GM18502 (cell line): ENCODE results near the gene ATP7B.
"Not testable (repeated sequence)": the region's sequence is repeated elsewhere in the genome, so short reads cannot be mapped to it uniquely, and the experiment has no call there.

Source experiments
- ATAC-seq: cut with Tn5 transposase; IDR thresholded peaks from one replicate; pipeline ENCODE4 v1.9.1; 2021; ENCODE audit warnings: mild to moderate bottlenecking; ENCODE audit not compliant: unreplicated experiment, poor library complexity

The ATP7B gene

DNA sequence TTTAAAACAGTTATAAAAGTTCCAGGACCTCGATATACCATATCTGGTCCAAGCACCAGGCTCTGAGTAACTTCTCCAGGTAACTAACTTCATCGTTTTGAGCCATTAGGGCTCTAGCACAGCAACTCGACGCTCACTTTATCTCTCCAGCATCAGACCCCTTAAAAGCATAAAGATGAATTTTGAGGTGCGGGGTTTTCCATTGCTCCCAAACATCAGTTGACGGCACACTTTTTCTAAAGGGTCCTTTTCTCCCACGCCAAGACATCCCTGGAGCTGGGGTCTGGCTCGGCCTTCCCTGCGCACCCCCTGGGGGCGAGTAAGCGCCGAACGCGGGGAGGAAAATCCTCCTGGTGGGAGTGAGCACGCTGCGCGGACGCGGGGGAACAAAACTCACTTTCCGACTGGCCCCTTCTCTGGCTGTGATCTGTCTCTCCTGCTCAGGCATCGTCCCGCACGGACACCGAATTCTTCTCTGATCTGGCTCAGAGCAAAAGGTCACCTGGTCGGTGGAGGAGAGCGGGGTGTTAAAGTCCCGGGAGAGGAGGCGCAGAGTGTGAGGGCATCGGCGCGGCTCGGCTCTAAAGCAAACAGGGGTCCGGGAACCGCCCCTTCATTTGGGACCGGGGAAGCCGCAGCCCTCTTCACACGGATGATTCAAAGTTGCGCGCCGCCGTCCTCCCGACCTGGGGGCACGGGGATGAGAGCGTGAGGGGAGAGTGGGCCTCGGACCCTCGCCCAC is at the start of gene ATP7B:
ATP7B (minus strand) TSS at position 561 of the 742 bp plus-strand sequence; CDS start at position 448, 113 bp downstream.
- peak; percentile 10 for ATAC-seq

DNA sequence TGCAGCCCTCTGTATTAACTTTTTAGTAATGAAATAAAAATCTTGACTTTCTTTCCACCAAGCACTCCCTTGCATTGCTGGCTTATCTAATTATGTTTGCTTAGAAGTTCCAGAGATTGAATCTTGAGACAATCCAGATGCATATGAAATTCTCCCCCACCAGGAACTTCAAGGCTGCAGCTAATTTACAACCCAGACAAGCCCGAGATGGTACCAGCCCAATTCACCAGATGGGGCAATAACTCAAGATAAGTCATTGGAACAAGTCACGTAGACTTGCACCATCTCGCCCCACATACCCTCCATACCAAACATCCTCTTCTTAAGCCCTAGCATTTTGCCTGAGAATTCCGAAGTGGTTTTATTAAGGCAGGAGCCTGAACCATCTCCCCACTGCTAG is 42.2 kb upstream of the ATP7B start:
- no peak for ATAC-seq

DNA sequence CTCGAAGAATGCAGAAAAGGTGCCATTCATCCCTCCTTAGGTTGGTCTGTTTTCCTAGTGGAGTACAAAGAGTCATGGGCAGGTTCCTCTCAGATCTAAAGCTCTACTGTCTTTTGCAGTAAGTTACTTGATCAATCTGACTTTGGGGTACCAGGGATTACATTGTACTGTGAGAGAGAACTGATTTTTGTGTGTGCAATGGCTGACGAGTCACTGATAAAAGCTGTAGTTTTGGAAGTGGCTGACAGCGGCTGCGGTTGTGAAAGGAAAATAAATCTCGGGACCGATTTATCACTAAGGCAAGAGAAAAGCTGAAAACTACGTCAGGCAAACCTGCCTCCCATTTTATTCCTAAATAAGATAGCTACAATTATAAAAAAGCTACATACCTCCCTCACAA is 40.1 kb upstream of the ATP7B start:
- ATAC-seq: no peak

DNA sequence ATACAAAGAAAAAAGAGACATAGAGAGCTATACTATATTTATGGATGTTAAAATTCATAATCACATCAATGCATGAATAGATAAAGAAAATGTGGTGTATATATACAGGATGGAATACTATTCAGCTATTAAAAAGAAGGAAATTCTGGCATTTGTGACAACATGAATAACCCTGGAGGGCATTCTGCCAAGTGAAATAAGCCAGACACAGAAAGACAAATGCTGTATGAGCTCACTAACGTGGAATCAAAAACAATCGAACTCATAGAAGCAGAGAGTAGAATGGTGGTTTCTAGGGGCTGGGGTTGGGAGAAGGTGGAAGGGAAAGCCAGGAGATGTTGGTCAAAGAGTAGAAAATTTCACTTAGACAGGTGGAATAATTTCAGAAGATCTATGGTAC is 37.3 kb upstream of the ATP7B start:
- ATAC-seq: no peak

DNA sequence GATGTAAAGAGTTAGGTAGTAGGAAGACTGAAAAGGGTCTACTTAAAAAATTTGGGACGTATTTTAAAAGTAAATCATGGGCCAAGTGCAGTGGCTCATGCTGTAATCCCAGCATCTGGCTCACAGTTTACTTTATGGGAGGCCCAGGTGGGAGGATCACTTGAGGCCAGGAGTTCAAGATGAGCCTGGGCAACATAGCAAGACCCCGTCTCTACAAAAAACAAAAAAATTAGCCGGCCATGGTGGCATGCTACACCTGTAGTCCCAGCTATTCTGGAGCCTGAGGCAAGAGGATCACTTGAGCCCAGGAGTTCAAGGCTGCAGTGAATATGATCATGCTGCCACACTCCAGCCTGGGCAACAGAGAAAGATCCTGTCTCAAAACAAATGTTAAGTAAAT is 36.2 kb upstream of the ATP7B start:
- ATAC-seq: no peak

DNA sequence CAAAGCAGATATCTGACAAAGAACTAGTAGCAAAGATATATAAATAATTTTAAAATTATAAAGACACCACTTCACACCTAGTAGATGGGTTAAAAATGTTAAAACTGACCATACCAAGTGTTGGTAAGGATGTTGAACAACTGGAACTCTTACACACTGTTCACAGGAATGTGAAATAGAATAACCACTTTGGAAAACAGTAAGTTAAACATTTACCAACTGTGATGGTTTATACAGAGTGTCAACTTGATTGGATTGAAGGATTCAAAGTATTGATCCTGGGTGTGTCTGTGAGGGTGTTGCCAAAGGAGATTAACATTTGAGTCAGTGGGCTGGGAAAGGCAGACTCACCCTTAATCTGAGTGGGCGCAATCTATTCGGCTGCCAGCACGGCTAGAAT is 32.4 kb upstream of the ATP7B start:
- no peak for ATAC-seq

DNA sequence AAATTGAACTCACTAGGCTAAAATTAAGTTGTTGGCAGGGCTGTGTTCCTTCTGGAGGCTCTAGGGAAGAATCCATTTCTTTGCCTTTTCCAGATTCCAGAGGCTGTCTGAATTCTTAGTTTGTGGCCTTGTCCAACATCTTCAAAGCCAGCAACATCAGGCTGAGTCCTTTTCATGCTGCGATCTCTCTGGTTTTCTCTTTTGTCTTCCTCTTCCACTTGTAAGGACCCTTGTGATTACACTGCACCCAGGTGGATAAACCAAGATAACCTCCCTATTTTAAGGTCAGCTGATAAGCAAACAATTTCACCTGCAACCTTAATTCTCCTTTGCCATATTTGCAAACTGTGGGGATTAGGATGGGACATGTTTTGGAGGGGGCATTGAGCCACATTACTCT is 24.8 kb upstream of the ATP7B start:
- no peak for ATAC-seq

DNA sequence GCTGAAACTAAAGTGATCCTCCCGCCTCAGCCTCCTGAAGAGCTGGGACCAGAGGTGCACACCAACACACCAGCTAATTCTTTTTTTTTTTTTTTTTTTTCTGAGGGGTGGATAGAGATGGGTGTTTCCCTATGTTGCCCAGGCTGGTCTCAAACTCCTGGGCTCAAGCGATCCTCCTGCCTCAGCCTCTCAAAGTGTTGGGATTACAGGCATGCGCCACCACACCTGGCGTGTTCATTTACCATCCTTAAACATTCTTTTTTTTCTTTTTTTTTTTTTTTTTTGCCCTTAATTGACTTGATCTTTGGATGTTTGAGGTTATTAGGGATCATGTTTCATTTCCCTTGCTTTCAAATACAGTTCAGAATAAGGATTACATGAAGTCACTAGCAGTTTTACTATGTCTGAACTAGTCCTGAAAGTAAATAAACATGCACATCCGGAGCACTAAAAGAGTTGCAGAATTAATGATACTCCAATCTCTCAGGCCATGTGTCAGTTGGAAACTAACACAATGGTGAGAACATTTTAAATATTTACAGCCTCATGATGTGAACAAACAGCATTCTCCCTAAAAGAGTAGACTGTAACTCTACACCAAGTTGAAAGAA is 23.5 kb upstream of the ATP7B start:
- no peak for ATAC-seq

DNA sequence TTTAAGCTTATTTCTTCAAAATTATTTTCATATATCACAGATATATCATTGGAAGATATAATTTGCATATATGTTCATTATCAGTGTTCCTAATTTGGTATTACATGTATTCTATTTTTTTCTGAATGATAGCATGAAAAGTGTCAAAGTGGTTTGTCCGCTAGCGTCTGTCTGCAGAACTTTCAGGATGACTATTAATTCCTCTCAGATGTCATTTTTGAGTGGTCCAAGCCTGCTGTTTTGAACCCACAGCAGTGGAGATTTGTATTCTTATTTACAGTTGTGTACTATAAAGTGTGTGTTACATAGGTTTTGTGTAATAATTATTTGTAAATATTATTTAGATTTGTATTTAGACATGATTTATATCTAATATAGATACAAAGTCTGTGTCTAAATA is 21.8 kb upstream of the ATP7B start:
- ATAC-seq: no peak

DNA sequence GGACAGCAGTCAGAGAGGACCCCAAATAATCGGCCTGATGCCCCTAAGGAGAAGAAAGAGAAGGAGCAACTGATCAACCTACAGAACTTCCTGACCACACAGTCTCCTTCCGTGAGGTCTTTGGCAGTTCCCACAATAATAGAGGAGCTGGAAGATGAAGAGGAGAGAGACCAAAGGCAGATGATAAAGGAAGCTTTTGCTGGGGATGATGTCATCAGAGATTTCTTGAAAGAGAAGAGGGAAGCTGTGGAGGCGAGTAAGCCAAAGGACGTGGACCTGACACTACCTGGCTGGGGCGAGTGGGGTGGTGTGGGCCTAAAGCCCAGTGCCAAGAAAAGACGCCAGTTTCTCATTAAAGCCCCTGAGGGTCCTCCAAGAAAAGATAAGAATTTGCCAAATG is 19.2 kb upstream of the ATP7B start:
- not testable (repeated sequence) for ATAC-seq

DNA sequence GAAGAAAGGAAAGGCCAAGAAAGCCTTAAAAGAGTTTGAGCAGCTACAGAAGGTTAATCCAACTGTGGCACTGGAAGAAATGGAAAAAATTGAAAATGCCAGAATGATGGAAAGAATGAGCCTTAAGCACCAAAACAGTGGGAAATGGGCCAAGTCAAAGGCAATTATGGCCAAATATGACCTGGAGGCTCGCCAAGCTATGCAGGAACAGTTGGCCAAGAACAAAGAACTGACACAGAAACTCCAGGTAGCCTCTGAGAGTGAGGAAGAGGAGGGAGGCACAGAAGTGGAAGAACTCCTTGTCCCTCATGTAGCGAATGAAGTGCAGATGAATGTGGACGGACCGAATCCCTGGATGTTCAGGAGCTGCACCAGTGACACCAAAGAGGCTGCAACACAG is 18.3 kb upstream of the ATP7B start:
- ATAC-seq: no peak

DNA sequence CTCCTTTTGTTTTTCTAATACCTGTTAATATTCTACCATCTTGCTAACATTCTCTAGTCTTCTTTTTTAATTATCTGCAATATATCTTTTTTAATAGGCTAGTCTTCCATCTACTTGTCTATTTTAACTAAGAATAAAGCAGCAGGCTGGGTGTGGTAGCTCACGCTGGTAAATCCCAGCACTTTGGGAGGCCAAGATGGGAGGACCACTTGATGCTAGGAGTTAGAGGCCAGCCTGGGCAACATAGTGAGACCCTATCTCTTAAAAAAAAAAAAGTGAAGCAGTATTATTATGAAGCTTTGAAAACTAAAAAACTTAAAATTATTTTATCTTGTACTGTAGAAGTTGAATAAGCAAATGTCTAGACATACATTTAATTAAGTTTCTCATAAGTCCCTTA is 16.6 kb upstream of the ATP7B start:
- no peak for ATAC-seq

DNA sequence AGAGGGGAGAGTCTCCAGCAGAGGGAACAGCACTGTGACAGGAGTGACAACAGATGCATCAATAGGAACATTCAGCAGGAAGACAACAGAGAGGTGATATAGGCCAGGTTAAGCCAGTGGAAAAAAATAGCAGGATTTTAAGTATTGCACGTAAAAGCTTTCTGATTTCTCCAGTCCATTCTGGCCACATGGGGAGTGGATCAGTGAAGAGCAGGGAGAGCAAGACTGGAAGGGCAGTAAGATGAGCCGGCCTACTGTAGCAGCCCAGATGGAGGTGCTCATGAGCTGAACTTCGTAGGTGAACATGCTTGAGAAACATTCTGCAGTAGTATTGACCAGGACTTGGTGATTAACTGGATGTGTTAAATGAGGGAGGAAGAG is 15.0 kb upstream of the ATP7B start:
- no peak for ATAC-seq

DNA sequence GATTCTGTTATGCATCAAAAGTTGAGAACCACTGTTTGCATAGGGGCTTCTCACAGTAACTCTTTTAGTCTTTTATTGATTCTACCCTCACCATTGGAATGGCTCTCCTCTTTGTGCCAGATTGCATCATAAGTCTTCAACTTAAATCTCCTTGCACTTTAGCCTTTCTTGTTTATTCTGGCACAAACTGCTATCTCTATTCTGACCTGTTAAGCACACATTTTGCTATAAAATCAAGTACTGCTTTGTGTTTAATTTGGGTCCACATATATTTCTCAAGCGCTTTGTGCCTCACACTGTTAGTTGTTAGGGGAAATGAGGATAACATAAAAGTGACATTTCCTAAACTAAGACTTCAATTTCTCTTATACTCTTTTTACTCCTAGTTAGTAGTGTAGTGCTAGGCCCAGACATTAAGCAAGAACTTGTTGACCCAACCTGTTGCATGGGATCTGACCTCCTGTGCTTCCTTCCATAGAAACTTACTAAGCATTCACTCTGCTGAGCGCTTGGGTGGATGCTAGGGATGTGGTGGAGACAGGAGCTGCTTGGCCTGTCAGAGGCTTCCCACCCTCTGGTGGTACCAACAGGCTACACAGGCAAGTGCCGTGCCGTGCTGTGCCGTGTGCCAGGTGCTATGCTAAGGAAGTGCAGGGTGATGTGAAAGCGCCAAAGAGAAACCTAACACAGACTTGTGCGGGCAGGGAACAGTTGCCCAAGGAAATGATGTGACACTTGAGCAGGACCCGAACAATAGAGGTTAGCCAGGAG is 14.4 kb upstream of the ATP7B start:
- ATAC-seq: no peak

DNA sequence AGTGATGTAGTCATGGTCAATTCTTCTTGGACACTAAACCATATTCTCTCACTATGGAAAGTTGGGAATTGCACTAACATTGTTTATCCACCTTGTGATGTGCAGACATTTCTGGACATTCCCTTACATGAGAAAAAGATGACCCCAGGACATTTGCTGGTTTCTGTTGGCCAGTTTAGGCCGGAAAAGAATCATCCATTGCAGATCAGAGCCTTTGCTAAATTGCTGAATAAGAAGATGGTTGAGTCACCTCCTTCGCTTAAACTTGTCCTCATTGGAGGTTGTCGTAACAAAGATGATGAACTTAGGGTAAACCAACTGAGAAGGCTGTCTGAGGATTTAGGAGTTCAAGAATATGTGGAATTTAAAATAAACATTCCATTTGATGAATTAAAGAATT is 13.2 kb upstream of the ATP7B start, which contains the start of gene UTP14C:
UTP14C (plus strand) TSS at position 211 of the 400 bp plus-strand sequence. CDS start 4,114 bp downstream, outside the sequence.
- no peak for ATAC-seq

DNA sequence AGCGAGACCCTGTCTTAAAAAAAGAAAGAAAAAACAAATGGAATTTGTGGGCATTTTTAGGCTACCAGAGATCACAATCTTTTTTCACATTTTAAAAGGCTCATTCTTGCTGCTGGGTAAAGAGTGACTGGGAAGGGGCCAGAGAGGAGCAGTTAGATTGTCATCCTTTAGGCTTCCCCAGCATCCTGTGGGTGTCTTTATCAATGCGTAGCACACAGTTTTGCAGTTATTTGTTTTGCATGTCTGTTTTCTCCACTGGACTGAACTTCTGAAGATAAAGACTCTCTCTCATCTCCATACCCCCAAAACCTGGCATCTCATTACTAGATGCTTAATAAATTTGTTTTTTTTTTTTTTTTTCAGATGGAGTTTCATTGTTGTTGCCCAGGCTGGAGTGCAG is 11.1 kb upstream of the ATP7B start:
- no peak for ATAC-seq

DNA sequence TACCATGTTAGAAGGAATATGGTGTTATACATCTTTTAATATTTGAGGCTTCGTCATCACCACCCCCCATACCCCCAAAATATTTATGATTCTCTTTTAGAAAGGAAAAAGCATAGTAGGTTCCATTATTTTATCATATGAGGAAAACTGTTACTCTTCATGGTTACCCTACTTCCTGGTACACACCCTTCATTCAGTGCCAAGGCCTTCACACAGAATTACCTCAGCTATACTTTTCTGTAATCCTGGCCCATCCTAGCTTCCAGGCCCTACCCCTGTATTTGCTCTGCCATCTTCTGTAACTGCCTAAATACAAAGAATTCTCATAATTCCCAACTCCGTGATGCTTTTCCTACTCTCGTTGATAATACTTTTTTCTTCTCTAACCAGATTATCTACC is 8.9 kb upstream of the ATP7B start:
- no peak for ATAC-seq

DNA sequence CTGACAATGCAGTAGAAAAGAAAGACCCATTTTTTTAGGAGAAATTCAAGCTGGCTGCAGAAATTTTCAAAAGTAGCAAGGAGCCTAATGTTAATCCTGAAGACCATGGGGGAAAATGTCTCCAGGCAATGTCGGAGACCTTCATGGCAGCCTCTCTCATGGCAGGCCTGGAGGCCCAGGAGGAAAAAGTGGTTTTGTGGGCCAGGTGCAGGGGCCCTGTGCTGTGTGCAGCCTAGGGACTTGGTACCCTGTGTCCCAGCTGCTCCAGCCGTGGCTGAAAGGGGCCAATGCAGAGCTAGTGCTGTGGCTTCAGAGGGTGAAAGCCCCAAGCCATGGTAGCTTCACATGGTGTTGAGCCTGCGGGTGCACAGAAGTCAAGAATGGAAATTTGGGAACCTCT is 5.0 kb upstream of the ATP7B start:
- no peak for ATAC-seq

DNA sequence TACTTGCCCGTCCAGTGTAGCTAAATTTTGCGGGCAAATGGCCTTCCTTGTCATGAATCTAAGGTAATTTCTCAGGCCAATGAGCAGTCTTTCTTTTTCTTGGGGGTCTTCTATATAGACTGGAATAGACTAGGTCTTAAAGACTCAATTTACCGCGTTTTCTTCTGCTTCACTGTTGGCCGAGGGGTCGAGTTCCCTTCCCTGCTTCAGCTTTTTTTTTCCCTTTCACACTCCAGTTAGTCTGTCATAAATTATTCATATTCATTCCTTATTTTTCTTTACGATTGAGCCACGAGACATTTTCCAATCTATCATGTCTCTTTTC is 1.2 kb upstream of the ATP7B start:
- ATAC-seq: peak; percentile 0

DNA sequence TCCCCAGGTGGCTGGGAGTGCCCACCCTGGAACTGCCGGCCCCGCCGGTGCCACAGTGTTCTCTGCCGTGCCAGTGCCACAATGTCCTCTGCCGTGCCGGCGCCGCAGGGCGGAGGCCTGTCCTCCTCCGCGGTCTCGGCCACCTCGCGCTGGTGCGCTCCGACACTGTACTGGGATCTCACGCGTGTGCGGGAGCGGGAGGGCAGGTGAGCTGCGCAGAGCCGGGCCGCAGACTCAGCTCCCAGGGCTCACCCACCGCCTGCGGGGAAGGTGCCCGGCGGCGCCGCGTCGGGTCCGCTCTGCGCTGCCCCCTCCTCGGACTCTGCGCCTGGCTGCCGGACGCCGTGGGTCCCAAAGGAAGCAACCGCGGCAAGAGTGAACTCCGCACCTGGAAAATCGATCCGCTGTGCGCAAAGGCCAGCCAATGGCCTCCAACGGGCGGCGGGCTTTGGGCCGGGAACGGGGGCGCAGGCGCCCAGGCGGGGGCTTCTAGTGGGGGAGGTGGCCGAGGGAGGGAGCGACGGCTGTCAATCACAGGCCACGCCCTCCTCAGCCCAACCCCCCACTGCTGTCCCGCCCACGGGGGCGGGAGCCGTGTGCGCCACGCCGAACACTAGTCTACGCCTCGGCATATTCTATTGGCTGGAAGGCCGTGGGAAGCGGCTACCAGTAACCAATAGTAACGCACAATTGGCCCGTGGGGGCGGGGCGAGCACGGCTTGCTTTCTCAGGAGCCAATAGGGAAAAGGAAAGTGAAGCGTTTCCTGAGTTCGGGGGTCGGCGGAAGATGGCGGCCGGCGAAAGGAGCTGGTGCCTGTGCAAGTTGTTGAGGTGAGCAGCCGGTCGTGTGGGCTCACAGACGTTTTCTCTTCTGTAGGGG is 622 bp upstream of the ATP7B start, which contains the start of gene ALG11:
ALG11 (plus strand) TSS at position 767 of the 880 bp plus-strand sequence; CDS start at position 788, 21 bp downstream.
- peak; percentile 99 for ATAC-seq
